ENCODE data around the gene CACNA1H.

CACNA1H gene

DNA sequence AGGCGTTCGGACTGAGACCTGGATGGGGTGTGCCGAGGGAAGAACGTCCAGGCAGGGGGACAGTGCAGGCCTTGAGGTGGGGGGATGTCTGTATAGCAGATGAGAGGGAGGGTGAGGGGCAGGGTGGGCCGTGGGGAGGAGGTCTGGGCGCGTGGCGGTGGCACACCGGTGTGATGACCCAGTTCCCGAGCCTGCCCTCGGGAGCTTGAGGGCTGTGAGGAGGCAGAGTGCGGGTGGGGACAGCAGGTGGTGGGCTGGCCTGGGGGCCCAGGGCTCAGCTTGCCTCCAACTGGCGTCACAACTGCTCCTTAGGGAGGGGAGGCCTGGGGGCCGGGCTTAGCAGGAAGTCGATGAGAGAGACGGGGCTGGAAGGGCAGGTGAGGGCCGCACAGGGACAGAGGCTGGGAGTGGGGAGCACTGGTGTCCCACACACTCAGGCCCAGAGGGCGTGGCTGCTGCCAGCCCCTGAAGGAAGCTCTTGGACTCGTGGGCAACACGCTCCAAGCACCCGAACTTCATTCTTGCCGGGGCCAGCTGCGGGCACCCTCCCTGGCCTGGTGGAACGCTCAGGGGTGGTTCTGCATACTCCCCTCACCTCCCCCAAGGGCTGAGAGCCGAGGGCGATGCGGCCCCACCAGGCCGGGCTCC is 6.5 kb downstream of the CACNA1H start:
- no peak for DNase-seq

DNA sequence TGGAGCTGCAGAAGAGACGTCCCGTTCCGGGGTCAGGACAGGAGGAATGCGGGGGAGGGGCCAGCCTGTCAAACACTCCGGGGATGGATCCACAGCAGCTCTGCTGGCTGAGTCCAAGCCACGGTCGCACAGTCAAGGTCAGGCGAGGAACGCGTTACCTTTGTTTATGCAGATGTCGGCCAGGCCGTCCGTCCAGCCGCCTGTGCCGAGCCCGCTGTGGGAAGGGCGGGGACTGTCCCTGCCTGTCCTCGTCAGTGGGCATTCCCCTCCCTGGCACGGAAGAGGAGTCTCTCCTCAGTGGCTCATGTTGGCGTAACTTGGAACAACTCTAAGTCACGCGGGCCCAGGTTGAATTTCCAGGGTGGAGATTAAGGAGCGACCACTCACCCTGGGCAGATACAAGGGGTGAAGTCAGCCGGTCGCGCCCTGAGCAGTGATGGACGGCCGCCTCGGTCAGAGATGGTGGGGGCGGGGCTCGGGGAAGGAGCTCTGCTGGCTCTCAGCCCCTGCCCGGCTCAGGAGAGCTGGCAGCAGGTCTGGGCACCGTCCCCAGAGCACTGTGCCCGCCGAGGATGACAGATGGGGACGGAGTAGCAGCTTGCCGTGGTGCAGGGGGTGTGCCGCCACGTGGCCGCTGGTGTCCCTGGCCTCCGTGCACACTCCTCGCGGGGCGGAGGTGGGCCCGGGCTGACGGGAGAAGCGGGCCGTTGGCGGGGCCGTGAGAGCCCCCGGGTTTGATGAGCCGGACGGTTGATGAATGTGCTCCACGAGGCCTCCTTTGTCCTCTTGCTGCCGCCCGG is 7.3 kb downstream of the CACNA1H start:
- no peak for DNase-seq

GRCh38 chr16:1160773-1161348 is 8.0 kb downstream of the CACNA1H start:
- DNase-seq = no peak

- DNase-seq = no peak
Measured at GRCh38 chr16:1162701-1163566, 10.0 kb downstream of the CACNA1H start.

- no peak for DNase-seq
Measured at GRCh38 chr16:1163567-1164055, 10.7 kb downstream of the CACNA1H start.

DNA sequence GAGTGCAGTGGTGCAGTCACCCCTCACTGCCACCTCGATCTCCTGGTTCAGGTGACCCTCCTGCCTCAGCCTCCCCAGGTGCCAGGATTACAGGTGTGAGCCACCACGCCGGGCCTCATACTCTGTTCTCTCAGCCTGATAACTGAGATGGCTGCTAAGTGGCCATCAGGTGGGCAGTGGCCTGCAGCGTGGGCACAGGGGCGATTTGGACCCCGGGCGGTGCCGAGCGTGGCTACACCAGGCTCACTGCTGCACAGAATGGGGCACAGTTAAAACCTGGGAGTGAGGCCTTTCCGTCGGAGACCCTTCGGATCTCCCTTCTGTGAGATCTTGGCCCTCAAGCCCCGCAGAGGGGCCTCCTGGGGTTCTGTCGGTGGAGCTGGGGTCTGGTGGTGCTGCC is 11.5 kb downstream of the CACNA1H start:
- DNase-seq = no peak

DNA sequence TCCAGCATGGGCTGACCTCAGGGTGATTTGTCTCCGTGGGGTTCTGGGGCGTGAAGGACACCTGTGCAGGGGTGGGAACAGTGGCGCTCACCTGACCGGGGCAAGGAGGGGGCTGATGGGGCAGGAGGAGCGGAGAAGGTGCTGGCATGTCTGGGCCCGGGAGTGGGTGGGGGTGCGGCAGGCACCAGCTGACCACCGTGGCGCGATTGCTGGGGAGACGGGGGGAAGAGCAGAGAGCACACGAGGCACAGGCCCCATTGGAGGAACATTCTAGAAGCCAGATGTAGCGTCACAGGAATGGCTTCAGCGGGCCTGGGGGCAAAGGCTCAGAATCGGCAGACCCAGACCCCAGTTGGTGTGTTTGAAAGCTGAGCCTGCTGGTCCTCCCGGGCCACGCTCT is 12.1 kb downstream of the CACNA1H start:
- no peak for DNase-seq

DNA sequence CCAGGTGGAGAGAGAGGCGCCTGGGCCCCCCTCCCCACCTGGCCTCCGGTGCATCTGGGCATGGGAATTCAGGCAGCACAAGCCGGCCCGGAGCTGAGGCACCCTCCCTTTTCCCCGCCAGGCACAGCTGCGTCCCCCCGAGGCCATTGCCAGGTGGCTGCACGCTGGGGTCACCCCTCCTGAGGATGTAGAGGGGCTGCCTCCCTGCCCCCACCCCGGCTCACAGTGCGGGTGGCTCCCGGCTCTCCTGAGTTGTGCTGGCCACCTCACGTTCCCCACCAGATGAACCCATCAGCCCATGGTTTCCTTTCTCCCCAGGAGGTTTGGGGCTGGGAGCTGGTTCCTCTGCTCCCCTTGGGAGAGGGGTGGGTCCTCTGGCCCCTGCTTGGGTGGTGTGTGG is 12.6 kb downstream of the CACNA1H start:
- no peak for DNase-seq

DNA sequence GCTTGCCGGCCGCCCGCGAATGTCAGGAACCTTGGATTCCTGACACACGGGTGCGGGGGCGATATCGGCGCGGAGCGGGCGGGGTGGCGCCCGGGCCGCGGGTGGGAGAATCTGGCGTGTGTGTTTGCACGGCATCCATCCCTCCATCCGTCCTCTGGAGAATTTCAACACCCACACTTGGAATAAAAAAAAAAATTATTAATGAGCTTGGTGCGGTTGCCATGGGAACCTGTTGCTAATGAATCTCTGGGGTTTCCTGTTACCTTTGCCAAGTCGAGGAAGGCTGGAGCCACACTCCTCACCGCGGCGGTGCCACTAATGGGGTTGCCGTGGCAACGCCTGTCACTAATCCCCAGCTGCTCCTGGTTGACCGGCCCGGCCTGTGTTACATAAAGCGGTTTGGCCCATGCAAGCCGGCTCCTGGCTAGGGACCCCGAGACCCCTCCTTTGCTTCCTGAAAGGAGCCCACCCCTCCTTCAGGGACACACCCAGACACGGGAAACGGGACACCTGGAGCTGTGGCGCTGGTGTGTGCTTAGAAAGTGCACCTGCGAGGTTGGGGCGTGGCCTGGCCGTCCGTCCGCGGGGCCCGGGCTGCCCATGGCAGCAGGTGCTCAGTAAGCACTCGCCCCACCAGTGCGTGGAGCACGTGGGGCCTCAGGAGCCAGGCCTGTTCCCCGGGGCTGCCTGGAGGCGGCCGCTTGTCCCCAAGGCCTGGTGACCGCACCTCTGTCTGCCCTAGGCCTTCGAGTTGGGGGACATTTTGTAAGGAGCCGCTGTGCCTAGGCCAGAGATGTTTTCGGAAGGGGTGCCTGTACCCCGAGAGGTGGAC is 14.6 kb downstream of the CACNA1H start:
- DNase-seq = no peak

- DNase-seq = no peak
Measured at GRCh38 chr16:1168837-1169236, 15.9 kb downstream of the CACNA1H start.

GRCh38 chr16:1169285-1170075 is 16.6 kb downstream of the CACNA1H start:
- DNase-seq = no peak

DNA sequence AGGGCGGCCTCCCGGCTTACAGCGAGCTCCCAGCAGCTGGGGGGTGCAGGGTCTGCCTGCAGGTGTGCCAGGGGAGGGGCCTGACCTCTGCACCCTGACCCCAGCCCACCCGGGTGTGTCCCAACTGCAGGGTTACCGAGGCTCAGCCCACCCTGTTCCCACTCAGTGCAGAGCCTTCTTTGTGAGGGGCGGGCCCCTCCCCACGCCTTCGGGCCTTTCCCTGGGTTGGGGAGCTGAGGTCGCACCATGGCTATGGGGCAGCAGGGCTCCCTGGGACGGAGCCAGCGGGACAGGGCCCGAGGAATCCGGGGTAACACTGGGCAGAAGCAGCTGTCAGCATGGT is 17.1 kb downstream of the CACNA1H start:
- no peak for DNase-seq

GRCh38 chr16:1171001-1171400 is 18.1 kb downstream of the CACNA1H start:
- no peak for DNase-seq

DNA sequence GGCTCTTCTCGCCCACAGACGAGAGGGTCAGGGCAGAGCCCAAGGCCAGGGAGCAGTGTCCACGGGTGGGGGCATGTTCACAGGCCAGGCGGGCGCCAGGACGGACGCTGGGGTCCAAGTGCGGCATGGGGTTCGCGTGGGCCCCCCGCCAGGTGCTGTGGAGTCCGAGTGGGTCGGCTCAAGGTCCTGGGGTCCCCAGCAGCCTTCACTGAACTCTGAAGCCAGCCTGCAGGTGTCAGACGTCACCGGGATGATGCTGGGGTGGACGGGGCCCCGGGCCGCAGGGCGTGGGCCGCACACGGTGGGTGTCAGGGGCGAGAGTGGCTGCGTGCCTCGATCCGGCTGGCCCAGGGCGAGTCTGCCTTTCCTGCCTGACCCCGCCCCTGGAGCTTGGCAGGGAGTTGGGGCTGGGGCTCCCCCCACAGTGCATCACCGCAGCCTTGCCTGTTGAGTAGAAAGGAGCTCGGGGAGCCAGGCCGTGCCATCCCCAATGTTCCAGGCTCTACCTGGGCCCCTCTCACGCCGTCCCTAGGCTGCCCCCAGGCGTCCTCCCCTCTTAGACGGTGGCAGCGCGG is 19.0 kb downstream of the CACNA1H start:
- no peak for DNase-seq

DNA sequence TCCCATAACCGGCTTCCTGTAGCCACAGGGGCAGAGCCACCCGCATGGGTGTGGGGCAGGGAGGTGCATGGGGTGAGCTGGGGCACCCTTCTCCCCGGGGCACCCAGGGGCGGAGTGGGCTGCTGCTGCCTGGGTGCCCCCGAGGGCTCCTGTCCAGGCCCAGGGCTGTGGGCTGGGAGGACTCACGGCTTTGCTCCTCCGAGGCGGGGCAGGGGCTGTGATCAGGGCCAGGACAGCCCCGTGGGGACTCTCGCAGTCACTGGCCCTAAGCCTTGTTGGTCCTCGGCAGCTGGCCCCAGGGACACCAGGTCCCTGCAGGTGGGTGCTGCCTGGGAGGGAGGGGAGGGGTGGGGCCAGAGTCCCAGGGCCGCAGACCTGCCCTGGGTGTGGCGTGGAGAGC is 19.7 kb downstream of the CACNA1H start:
- no peak for DNase-seq

- no peak for DNase-seq
Measured at GRCh38 chr16:1173788-1174451, 21.0 kb downstream of the CACNA1H start.

DNA sequence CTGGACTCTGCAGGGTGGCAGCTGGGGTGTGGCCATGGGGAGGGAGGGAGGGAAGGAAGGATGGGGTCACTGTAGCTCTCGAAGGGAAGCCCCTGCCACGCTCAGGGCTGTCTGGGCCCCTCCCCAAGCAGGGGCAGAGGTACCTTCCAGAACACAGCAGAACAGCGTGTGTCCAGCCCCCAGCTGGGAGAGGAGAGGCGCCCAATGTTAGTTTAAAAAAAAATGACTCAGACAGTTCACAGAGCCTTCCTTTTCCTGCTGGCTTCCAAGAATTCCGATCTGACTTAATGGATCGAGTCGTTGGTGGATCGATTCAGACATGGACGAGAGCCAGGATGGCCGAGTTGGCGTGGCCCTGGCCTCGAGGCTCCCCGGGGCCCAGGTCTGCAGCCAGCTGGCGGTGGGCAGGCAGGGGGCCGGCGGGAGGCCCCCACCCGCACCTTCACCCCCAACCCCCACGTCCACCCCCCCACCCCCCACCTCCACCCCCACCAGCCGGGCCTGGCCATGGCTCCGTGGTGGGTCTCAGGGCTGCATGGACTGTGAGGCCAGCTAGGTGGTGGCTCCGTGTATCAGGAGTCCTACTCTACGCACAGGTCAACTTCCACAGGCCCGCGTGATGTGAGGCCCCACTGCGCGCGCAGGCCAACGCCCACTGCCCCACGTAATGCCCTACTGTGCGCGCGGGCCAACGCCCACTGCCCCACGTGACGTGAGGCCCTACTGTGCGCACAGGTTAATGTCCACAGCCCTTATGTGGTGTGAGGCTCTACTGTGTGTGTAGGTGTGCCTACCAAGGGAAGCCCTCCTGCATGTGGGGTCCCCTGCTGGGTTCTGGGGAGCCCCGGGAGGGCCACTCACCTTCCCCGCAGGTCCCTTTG is 21.8 kb downstream of the CACNA1H start:
- no peak for DNase-seq

- no peak for DNase-seq
Measured at GRCh38 chr16:1175566-1176279, 22.8 kb downstream of the CACNA1H start.
